ENCODE data around the gene LAMA2. TPM values are rescaled to one million over a fixed set of nuclear protein-coding genes. Genes with fewer than 3 reads are reported as not detected.

Gene LAMA2
- polyA plus RNA-seq, 1 donor from 2014 or later = 2.5 TPM

DNA sequence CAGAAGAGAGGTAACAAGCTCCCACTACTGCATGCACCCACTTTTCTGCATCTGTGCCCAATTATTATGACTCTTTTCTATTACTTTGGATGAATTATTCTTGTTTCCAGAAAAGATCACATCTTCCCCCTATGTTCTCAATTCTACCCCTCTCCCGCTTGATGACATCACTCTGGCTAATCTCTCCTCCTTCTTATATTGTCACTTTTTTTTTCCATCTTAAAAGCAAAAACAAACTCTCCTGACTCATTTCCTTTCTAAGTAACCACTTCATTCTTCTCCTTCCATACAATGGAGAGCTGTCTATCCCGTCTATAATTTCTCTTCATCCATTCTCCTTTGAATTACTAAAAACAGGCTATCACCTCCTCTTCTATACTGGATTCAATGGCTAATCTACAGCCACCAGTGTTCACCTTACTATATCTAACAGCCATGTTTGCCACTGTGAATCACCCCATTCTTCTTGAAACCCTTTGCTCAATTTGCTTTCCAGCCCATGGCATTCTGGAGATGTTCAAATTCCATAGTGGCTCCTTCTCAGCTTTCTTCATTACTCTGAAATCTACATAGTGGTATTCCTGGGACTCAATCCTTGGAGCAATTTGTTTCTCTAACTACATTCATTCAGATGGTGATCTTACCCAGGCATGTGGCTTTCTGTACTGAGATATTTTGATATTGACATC is 448.7 kb downstream of the LAMA2 start:
- no peaks in the 10 kb centered on the region for H3K9me3 ChIP-seq (ENCODE audit: low read length)
- no peaks in the 10 kb centered on the region for H3K79me2 ChIP-seq (replicated peaks; ENCODE audit: insufficient read depth, low read length)
- H2AFZ ChIP-seq (ENCODE audit: low read depth, low read length) = no peak overlapping the region
- H3K4me2 ChIP-seq (ENCODE audit: low read length) = no peak overlapping the region
- H3K9me2 ChIP-seq (ENCODE audit: insufficient read depth, low read length) = no peaks in the 10 kb centered on the region
- TF ChIP-seq, protein P1, sequence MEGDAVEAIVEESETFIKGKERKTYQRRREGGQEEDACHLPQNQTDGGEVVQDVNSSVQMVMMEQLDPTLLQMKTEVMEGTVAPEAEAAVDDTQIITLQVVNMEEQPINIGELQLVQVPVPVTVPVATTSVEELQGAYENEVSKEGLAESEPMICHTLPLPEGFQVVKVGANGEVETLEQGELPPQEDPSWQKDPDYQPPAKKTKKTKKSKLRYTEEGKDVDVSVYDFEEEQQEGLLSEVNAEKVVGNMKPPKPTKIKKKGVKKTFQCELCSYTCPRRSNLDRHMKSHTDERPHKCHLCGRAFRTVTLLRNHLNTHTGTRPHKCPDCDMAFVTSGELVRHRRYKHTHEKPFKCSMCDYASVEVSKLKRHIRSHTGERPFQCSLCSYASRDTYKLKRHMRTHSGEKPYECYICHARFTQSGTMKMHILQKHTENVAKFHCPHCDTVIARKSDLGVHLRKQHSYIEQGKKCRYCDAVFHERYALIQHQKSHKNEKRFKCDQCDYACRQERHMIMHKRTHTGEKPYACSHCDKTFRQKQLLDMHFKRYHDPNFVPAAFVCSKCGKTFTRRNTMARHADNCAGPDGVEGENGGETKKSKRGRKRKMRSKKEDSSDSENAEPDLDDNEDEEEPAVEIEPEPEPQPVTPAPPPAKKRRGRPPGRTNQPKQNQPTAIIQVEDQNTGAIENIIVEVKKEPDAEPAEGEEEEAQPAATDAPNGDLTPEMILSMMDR (IDR thresholded peaks at IDR 0.05; ENCODE audit: poor library complexity, severe bottlenecking) = no peak
- TF ChIP-seq EZH2 (IDR thresholded peaks at IDR 0.05; ENCODE audit: borderline replicate concordance, insufficient read depth, low read length, poor library complexity, severe bottlenecking) = no peak
- TF ChIP-seq, protein P2, sequence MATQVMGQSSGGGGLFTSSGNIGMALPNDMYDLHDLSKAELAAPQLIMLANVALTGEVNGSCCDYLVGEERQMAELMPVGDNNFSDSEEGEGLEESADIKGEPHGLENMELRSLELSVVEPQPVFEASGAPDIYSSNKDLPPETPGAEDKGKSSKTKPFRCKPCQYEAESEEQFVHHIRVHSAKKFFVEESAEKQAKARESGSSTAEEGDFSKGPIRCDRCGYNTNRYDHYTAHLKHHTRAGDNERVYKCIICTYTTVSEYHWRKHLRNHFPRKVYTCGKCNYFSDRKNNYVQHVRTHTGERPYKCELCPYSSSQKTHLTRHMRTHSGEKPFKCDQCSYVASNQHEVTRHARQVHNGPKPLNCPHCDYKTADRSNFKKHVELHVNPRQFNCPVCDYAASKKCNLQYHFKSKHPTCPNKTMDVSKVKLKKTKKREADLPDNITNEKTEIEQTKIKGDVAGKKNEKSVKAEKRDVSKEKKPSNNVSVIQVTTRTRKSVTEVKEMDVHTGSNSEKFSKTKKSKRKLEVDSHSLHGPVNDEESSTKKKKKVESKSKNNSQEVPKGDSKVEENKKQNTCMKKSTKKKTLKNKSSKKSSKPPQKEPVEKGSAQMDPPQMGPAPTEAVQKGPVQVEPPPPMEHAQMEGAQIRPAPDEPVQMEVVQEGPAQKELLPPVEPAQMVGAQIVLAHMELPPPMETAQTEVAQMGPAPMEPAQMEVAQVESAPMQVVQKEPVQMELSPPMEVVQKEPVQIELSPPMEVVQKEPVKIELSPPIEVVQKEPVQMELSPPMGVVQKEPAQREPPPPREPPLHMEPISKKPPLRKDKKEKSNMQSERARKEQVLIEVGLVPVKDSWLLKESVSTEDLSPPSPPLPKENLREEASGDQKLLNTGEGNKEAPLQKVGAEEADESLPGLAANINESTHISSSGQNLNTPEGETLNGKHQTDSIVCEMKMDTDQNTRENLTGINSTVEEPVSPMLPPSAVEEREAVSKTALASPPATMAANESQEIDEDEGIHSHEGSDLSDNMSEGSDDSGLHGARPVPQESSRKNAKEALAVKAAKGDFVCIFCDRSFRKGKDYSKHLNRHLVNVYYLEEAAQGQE (IDR thresholded peaks at IDR 0.05; ENCODE audit: borderline replicate concordance) = no peak
- TF ChIP-seq EP300 (conservative IDR thresholded peaks at IDR 0.05; ENCODE audit: poor library complexity, severe bottlenecking) = no peak
- TF ChIP-seq TAF1 (IDR thresholded peaks at IDR 0.05; ENCODE audit: low read depth) = no peak
- no peak for TF ChIP-seq POLR2AphosphoS5 (IDR thresholded peaks at IDR 0.05)
- no peak for TF ChIP-seq RAD21 (conservative IDR thresholded peaks at IDR 0.05)
- TF ChIP-seq SMC3 (conservative IDR thresholded peaks at IDR 0.05; ENCODE audit: poor library complexity) = no peak
- TF ChIP-seq MXI1 (conservative IDR thresholded peaks at IDR 0.05; ENCODE audit: poor library complexity, severe bottlenecking) = no peak
- H3F3A ChIP-seq (ENCODE audit: insufficient read depth, low read length, poor library complexity, severe bottlenecking) = no peaks in the 10 kb centered on the region
- H3K4me3 ChIP-seq (ENCODE audit: low read length) = no peak overlapping the region
- no peaks in the 10 kb centered on the region for H4K20me1 ChIP-seq (ENCODE audit: insufficient read depth)
- no peaks in the 10 kb centered on the region for H3K27me3 ChIP-seq (ENCODE audit: insufficient read depth, low read depth, low read length)
- H3K9ac ChIP-seq (ENCODE audit: low read length) = no peak overlapping the region
- no peaks in the 10 kb centered on the region for H3K36me3 ChIP-seq (ENCODE audit: insufficient read depth, low read length)
- H3K27ac ChIP-seq (ENCODE audit: low read length) = no peak overlapping the region

DNA sequence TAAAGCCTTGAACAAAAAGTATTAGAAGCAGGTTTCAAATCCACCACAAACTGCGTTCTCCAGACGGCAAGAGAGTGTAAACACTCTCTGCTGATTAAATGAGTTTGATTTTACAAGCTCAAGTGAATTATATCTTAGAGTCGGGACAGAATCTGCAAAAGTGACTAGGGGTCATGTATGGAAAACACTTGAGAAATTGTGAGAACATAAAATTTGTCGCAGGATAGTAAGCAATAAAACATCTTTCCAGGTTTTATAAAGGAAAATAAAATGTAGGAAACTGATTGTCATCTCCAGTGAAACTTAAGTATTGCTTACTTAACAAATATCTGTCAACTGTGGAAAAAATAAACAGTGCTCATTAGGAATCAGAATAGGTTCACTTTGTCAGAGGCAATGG is 452.9 kb downstream of the LAMA2 start:
- Histone ChIP-seq H3K27ac (ENCODE audit: low read length) (no peak overlapping the region), H4K20me1 (ENCODE audit: insufficient read depth) (no peaks in the 10 kb centered on the region), H3K9me2 (ENCODE audit: insufficient read depth, low read length) (no peaks in the 10 kb centered on the region), H3K27me3 (ENCODE audit: insufficient read depth, low read depth, low read length) (no peaks in the 10 kb centered on the region), H3K4me3 (ENCODE audit: low read length) (no peak overlapping the region), H3K9me3 (ENCODE audit: low read length) (no peaks in the 10 kb centered on the region), H3F3A (ENCODE audit: insufficient read depth, low read length, poor library complexity, severe bottlenecking) (no peaks in the 10 kb centered on the region), H3K4me2 (ENCODE audit: low read length) (no peak overlapping the region), H3K36me3 (ENCODE audit: insufficient read depth, low read length) (no peaks in the 10 kb centered on the region), H2AFZ (ENCODE audit: low read depth, low read length) (no peak overlapping the region), H3K79me2 (replicated peaks; ENCODE audit: insufficient read depth, low read length) (no peaks in the 10 kb centered on the region), H3K9ac (ENCODE audit: low read length) (no peak overlapping the region)
- TF ChIP-seq EZH2 (IDR thresholded peaks at IDR 0.05; ENCODE audit: borderline replicate concordance, insufficient read depth, low read length, poor library complexity, severe bottlenecking) (no peak), POLR2AphosphoS5 (IDR thresholded peaks at IDR 0.05) (no peak), EP300 (conservative IDR thresholded peaks at IDR 0.05; ENCODE audit: poor library complexity, severe bottlenecking) (no peak), TAF1 (IDR thresholded peaks at IDR 0.05; ENCODE audit: low read depth) (no peak), MXI1 (conservative IDR thresholded peaks at IDR 0.05; ENCODE audit: poor library complexity, severe bottlenecking) (no peak), SMC3 (conservative IDR thresholded peaks at IDR 0.05; ENCODE audit: poor library complexity) (no peak), RAD21 (conservative IDR thresholded peaks at IDR 0.05) (no peak)
- TF ChIP-seq, protein P1 (IDR thresholded peaks at IDR 0.05; ENCODE audit: poor library complexity, severe bottlenecking) = no peak
- TF ChIP-seq, protein P2 (IDR thresholded peaks at IDR 0.05; ENCODE audit: borderline replicate concordance) = no peak
